Colonic mucosa (tissue), 4 donors: Measurements from ENCODE around the gene TKTL1. TPM values are rescaled to one million over a fixed set of nuclear protein-coding genes. Genes with fewer than 3 reads are reported as not detected.

Source experiments
- DNase-seq: peaks from one replicate; pipeline ENCODE4 v3.0.0-alpha.2; 2020
- H3K27ac ChIP-seq: fragments of 200-600 bp; one replicate; pipeline ENCODE4 v1.8.0; 2021
- H3K27me3 ChIP-seq: fragments of 200-600 bp; one replicate; pipeline ENCODE4 v1.8.0; 2021
- H3K36me3 ChIP-seq: fragments of 200-600 bp; one replicate; pipeline ENCODE4 v1.8.0; 2021
- H3K4me1 ChIP-seq: fragments of 200-600 bp; one replicate; pipeline ENCODE4 v1.8.0; 2021; ENCODE audit warnings: mild to moderate bottlenecking
- H3K4me3 ChIP-seq: fragments of 200-600 bp; one replicate; pipeline ENCODE4 v1.8.0; 2021
- H3K9ac ChIP-seq, 2 donors: one replicate each; pipeline ENCODE4 v1.7.0; 2013; ENCODE audit warnings: control low read depth in 2 of 2, low read depth in 2 of 2, low read length in 2 of 2
- H3K9me3 ChIP-seq: fragments of 200-600 bp; one replicate; pipeline ENCODE4 v1.8.0; 2021
- intact Hi-C: fragments of 100-400 bp; cut with DNase I; formaldehyde crosslinking; loops from one replicate; pipeline ENCODE4 v1.14.1; 2022
- total RNA-seq, 2 donors: library from RNA; stranded (reverse); fragmentation: NEBNext Ultra II Directional in 1 of 2; extraction: Animal tissue kit (Norgen Biotek cat#: 25700) in 1 of 2; gene quantifications; one replicate each; pipeline ENCODE4 v1.2.1, GENCODE V29; 2021
- TF ChIP-seq, protein P1 (sequence below): fragments of 200-600 bp; IDR thresholded peaks from one replicate; pipeline ENCODE4 v1.8.0; 2022; ENCODE audit warnings: antibody characterized with exemption, mild to moderate bottlenecking
- donor health status: healthy.
- donor health status: DM: no; HTN: no; CAD: no.
- donor health status: DM: no; HTN: no; CAD: no.

Gene TKTL1
- total RNA-seq, 2 donors from 2014 or later, result not detected

DNA sequence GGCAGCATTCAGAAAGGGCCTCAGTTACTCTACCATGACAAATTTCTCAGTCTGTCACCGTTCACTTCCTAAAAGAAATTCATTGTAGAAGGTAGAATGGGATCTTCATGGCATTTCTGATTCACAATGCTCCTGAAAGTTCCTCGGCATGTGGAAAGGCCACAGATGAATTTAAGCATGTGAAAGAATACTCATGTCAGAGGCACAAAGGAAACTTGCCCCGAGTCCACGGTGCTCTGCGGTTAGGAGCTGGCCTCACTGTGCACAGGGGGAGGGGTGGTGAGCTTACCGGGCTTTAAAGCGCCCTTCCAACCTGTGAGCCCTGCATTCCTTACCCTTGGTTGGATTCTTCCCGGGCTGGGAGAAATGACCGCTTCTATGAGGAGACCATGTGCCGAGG, 9.3 kb downstream of the TKTL1 start:
- Histone ChIP-seq H3K9me3 (no peaks in the 10 kb centered on the region), H3K4me1 (no peaks in the 10 kb centered on the region), H3K9ac (no peak overlapping the region), H3K4me3 (no peak overlapping the region), H3K36me3 (no peaks in the 10 kb centered on the region), H3K27me3 (no peaks in the 10 kb centered on the region), H3K27ac (no peak overlapping the region)
- no peak for DNase-seq
- TF ChIP-seq, protein P1, sequence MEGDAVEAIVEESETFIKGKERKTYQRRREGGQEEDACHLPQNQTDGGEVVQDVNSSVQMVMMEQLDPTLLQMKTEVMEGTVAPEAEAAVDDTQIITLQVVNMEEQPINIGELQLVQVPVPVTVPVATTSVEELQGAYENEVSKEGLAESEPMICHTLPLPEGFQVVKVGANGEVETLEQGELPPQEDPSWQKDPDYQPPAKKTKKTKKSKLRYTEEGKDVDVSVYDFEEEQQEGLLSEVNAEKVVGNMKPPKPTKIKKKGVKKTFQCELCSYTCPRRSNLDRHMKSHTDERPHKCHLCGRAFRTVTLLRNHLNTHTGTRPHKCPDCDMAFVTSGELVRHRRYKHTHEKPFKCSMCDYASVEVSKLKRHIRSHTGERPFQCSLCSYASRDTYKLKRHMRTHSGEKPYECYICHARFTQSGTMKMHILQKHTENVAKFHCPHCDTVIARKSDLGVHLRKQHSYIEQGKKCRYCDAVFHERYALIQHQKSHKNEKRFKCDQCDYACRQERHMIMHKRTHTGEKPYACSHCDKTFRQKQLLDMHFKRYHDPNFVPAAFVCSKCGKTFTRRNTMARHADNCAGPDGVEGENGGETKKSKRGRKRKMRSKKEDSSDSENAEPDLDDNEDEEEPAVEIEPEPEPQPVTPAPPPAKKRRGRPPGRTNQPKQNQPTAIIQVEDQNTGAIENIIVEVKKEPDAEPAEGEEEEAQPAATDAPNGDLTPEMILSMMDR, result no peak
- intact Hi-C loops, result no loop called here

- Histone ChIP-seq H3K36me3 (no peaks in the 10 kb centered on the region), H3K27me3 (no peaks in the 10 kb centered on the region), H3K4me3 (no peak overlapping the region), H3K9me3 (no peaks in the 10 kb centered on the region), H3K9ac (no peak overlapping the region), H3K27ac (no peak overlapping the region), H3K4me1 (no peaks in the 10 kb centered on the region)
- no peak for DNase-seq
- intact Hi-C loops, result no loop called here
- TF ChIP-seq, protein P1, result no peak
These were observed 10.1 kb downstream of the TKTL1 start for GRCh38 chrX:154305541-154306205.

DNA sequence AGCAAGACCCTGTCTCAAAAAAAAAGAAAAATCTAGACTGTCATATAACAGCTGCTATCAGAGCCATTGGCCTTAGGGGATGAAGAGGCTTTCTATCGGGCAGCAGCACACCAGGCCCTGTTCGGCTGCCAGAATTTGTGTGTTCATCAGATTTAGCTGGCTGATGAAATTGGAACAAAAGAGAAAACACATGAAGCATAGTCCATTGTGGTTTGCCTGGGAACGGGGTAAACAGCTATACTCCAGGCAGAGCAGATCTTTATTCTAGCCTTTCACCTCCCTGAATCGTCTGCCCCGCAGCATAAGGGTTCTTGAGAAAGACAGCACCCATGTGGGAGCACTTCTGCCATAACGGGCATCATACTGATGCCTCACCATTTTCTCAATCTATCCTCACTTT, 11.6 kb downstream of the TKTL1 start:
- Histone ChIP-seq H3K36me3 (no peaks in the 10 kb centered on the region), H3K9me3 (no peaks in the 10 kb centered on the region), H3K27me3 (no peaks in the 10 kb centered on the region), H3K4me1 (no peaks in the 10 kb centered on the region), H3K9ac (no peak overlapping the region), H3K27ac (no peak overlapping the region), H3K4me3 (no peak overlapping the region)
- intact Hi-C loops, result no loop called here
- DNase-seq, result no peak
- TF ChIP-seq, protein P1, result no peak

DNA sequence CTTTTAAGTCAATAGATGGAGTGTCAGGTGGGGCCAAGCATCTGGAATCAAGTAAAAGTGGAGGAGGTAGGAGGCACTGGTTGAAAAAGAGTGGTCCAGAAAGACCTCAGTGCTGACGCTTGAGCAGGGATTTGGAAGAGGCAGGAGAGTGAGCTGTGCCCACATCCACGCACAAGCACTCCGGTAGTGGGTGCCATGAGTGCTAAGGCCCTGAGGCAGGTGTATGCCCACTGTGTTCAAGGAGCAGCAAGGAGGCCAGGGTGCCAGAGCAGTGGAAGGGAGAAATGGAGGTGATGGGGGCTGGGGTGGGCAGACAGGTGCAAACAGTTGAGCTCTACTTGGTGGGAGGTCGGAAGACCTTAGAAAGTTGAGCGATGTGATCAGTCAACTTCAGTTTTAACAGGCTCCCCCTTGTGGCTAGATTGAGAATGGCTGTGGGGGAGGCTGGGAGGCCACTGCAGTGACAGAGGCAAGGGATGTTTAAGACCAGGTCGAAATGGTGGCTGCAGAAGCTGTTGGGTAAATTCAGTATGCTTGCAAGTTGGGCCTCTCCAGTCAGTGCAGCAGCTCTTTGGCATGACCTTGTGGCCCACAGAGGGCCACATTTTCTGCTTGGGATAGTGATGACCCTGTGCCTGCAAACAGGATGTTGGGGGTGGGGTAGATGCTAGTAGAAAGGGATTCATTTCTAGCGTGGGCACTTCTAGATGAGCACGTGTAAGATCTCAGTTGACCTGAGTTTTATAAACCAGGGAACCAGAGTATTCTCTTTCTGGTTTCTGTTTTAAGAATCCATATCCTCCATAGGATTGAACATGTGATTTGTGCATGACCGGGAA, 12.7 kb downstream of the TKTL1 start:
- no peaks in the 10 kb centered on the region for H3K4me1 ChIP-seq
- H3K36me3 ChIP-seq, result no peaks in the 10 kb centered on the region
- no peak overlapping the region for H3K4me3 ChIP-seq
- H3K9me3 ChIP-seq, result no peaks in the 10 kb centered on the region
- no peak overlapping the region for H3K27ac ChIP-seq
- peak; percentile 75 for DNase-seq
- intact Hi-C loops, result no loop called here
- TF ChIP-seq, protein P1, result peak; percentile 89
- H3K9ac ChIP-seq, result no peak overlapping the region
- H3K27me3 ChIP-seq, result no peaks in the 10 kb centered on the region

DNA sequence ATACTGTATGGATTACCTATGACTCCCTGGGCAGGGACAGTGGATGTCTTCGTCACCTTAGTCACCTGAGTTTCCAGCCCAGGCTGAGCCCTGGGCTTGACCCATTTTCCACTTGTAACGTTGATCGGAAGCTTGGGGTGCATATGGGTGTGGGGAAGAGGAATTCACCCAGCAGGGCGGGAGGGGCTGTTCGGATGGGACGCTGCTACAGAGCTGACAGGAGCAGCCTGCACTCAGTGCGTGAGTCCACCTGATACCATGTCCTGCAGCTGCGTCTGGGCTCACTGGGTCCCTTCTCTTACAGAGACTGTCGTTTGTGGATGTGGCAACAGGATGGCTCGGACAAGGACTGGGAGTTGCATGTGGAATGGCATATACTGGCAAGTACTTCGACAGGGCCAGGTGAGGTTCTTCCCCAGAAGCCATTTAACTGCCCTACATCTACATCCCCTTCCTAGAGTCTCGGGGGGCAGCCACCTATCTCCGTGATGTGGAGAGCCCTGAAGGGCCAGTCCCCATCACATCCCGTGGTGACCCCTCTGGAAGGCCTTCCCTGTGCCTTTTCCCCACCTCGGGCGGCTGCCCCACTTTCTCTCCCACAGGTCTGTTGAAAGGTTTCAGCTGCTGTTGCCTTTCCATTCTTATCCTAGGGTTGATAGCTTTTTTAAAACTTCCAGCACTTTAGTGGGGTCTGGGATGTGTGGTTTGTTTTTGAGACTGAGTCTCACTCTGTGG, 13.6 kb downstream of the TKTL1 start:
- H3K4me1 ChIP-seq, result no peaks in the 10 kb centered on the region
- intact Hi-C loops, result no loop called here
- H3K9me3 ChIP-seq, result no peaks in the 10 kb centered on the region
- no peaks in the 10 kb centered on the region for H3K36me3 ChIP-seq
- no peak overlapping the region for H3K9ac ChIP-seq
- no peak for DNase-seq
- H3K4me3 ChIP-seq, result no peak overlapping the region
- no peak overlapping the region for H3K27ac ChIP-seq
- no peaks in the 10 kb centered on the region for H3K27me3 ChIP-seq
- TF ChIP-seq, protein P1, result no peak
